Esophagus squamous epithelium (tissue), 5 donors: ENCODE data around the gene CYP26B1. TPM values are rescaled to one million over a fixed set of nuclear protein-coding genes. Genes with fewer than 3 reads are reported as not detected.

Experiments
- DNase-seq: peaks from one replicate; lab custom pipeline; 2025; lab: John Stamatoyannopoulos, UW
- H3K27ac ChIP-seq, 4 donors: fragments of 200-600 bp; sonication (generic); one replicate each; pipeline ENCODE4 v1.5.1; 2016 to 2019; ENCODE audit warnings: mild to moderate bottlenecking in 1 of 4
- H3K27me3 ChIP-seq, 4 donors: fragments of 200-600 bp; sonication (generic); 1 replicate in 3 of 4; 2 replicates in 1 of 4; pipeline versions ENCODE4 v1.5.1 to v1.6.0; 2017 to 2021; ENCODE audit warnings: antibody characterized with exemption in 1 of 4
- H3K36me3 ChIP-seq, 3 donors: fragments of 200-600 bp; sonication (generic); one replicate each; pipeline ENCODE4 v1.5.1; 2016 to 2019
- H3K4me1 ChIP-seq, 3 donors: fragments of 200-600 bp; sonication (generic); one replicate each; pipeline ENCODE4 v1.5.1; 2017 to 2019
- H3K4me3 ChIP-seq, 4 donors: fragments of 200-600 bp; sonication (generic); 1 replicate in 3 of 4; 2 replicates in 1 of 4; pipeline ENCODE4 v1.5.1; 2016 to 2019; ENCODE audit warnings: mild to moderate bottlenecking in 2 of 4, moderate library complexity in 1 of 4
- H3K9me3 ChIP-seq, 3 donors: fragments of 200-600 bp; sonication (generic); one replicate each; pipeline ENCODE4 v1.5.1; 2016 to 2019
- POLR2A ChIP-seq, 4 donors: fragments of 450-650 bp; IDR thresholded peaks; one replicate each; pipeline ENCODE4 v1.6.1; 2017; ENCODE audit warnings: antibody characterized with exemption in 4 of 4, mild to moderate bottlenecking in 4 of 4, moderate library complexity in 3 of 4
- WGBS, 2 donors: methylation state at CpG; one replicate each; pipeline ENCODE4 v1.1.5; 2018; 5-methylcytosine and 5-hydroxymethylcytosine counted together
- intact Hi-C: fragments of 100-400 bp; cut with DNase I; formaldehyde crosslinking; loops from one replicate; pipeline ENCODE4 v1.15.0; 2022
- total RNA-seq, 4 donors: library from RNA; depleted of rRNA; stranded (reverse); fragments of >200 nt; gene quantifications; one replicate each; pipeline ENCODE4 v1.1.0, GENCODE V29; 2016
- TF ChIP-seq, protein P1 (sequence below), 6 experiments: fragments of 450-650 bp in 4 of 6; fragments of 200-600 bp in 2 of 6; sonication (generic) in 2 of 6; IDR thresholded peaks; one replicate each; pipeline ENCODE4 v1.5.1; 2016 to 2019; ENCODE audit warnings: antibody characterized with exemption in 6 of 6, mild to moderate bottlenecking in 4 of 6, moderate library complexity in 4 of 6
- donor health status: DM: yes; HTN: yes; CAD: no.

Gene CYP26B1, protein sequence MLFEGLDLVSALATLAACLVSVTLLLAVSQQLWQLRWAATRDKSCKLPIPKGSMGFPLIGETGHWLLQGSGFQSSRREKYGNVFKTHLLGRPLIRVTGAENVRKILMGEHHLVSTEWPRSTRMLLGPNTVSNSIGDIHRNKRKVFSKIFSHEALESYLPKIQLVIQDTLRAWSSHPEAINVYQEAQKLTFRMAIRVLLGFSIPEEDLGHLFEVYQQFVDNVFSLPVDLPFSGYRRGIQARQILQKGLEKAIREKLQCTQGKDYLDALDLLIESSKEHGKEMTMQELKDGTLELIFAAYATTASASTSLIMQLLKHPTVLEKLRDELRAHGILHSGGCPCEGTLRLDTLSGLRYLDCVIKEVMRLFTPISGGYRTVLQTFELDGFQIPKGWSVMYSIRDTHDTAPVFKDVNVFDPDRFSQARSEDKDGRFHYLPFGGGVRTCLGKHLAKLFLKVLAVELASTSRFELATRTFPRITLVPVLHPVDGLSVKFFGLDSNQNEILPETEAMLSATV
- total RNA-seq, result 1 to 10 TPM in 3 of 4 donors, under 1 TPM in 1; 0.62 to 6.7 (median 1.3) TPM

DNA sequence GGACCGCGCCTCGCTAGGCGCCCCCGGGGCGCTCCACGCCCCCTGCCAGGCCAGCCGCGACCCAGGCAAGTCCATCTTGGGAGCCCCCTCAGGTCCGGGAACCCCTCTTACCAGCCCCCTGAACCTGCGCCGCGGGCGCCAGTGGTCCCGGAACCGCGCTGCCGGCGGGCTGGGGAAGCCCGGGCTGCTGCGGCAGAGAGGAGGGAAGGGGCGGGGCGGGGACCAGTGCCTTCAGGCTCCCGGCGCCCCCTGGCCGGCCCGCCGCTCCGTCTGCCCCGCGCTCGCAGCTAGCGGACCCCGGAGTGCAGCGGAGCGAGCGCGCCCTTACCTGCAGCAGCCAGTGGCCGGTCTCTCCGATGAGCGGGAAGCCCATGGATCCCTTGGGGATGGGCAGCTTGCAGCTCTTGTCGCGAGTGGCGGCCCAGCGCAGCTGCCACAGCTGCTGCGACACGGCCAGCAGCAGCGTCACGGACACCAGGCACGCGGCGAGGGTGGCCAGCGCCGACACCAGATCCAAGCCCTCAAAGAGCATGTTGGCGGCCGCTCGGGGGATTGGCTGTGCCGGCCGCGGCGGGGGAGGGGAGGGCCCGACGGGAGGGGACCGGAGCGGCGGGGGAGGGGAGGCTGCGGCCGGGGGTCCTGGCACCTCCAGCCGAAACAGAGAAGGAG, at the start of gene CYP26B1:
TSS of gene CYP26B1 (minus strand) at position 560 of the 669 bp plus-strand sequence. CDS start at position 532, 28 bp downstream.
- H3K36me3 ChIP-seq, result no peaks in the 10 kb centered on the region
- peak within 1 kb of the TSS; percentile 35 to 64 (median 45) for H3K4me3 ChIP-seq
- intact Hi-C loops, result loop anchor here (5.0 to 10.0 kb wide), 2 partner anchors 340 to 543 kb away; no protein-coding TSS in a partner anchor
- H3K9me3 ChIP-seq, result no peaks in the 10 kb centered on the region
- H3K4me1 ChIP-seq, result peaks cover 49 to 79% (median 69%) of the 10 kb centered on the region in 3 donors
- peaks cover 4 to 91% (median 19%) of the 10 kb centered on the region in 4 donors for H3K27me3 ChIP-seq
- no peak for TF ChIP-seq POLR2A (IDR thresholded peaks at IDR 0.05)
- TF ChIP-seq, protein P1, sequence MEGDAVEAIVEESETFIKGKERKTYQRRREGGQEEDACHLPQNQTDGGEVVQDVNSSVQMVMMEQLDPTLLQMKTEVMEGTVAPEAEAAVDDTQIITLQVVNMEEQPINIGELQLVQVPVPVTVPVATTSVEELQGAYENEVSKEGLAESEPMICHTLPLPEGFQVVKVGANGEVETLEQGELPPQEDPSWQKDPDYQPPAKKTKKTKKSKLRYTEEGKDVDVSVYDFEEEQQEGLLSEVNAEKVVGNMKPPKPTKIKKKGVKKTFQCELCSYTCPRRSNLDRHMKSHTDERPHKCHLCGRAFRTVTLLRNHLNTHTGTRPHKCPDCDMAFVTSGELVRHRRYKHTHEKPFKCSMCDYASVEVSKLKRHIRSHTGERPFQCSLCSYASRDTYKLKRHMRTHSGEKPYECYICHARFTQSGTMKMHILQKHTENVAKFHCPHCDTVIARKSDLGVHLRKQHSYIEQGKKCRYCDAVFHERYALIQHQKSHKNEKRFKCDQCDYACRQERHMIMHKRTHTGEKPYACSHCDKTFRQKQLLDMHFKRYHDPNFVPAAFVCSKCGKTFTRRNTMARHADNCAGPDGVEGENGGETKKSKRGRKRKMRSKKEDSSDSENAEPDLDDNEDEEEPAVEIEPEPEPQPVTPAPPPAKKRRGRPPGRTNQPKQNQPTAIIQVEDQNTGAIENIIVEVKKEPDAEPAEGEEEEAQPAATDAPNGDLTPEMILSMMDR (IDR thresholded peaks at IDR 0.05), result no peak
- 0% methylated on average over 3 to 9 of the region's 69 CpGs for WGBS, 2 donors
- no peak for DNase-seq
- peak within 1 kb of the TSS in 3 of 4 donors; percentile 22 to 76 (median 50) for H3K27ac ChIP-seq

DNA sequence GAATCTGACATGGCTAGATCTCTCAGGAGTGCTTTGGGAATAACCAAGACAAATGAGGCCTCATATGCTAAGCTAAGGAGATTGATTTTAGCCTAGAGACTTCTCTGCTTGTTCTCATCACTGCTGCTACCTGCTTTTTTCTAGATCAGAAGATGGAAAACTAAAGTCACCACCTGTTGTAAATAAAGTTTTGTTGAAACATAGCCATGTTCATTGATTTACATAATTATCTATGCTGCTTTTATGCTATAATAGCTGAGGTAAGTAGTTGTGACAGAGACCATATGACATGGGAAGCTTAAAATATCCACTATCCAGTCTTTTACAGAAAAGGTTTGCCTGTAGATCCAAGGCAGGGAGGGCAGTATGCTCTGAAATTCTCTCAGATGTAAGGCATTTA, 46.1 kb upstream of the CYP26B1 start:
- Histone ChIP-seq H3K27ac (no peak overlapping the region), H3K9me3 (no peaks in the 10 kb centered on the region), H3K4me1 (peaks cover 0 to 12% (median 0%) of the 10 kb centered on the region in 3 donors), H3K36me3 (no peaks in the 10 kb centered on the region), H3K27me3 (no peaks in the 10 kb centered on the region), H3K4me3 (no peak overlapping the region)
- TF ChIP-seq POLR2A (IDR thresholded peaks at IDR 0.05), result no peak
- TF ChIP-seq, protein P1 (IDR thresholded peaks at IDR 0.05), result no peak
- DNase-seq, result no peak
- intact Hi-C loops, result no loop called here

DNA sequence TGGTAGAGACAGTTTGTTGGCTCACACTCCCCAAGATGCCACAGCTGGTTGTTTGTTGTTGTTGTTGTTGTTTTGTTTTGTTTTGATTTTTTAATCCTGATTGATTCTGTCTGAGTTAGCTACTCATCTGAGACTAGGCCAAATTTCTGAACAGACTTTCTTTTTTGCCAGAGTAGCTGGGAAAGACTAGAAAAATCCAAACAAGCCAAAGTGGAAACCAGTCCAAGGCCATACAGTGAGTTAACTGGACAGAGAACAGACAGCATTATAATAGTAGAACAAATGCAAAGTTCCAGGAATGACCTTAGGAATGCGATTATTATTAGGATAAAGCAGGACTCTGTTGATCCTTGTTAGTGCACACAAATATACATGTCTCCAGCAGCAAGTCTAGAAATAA, 43.8 kb upstream of the CYP26B1 start:
- TF ChIP-seq, protein P1 (IDR thresholded peaks at IDR 0.05), result no peak
- TF ChIP-seq POLR2A (IDR thresholded peaks at IDR 0.05), result no peak
- WGBS, 2 donors, result 79 to 80% methylated on average over 1 of the region's 1 CpG
- no peak for DNase-seq
- intact Hi-C loops, result no loop called here
- Histone ChIP-seq H3K36me3 (peaks cover 0 to 14% (median 0%) of the 10 kb centered on the region in 3 donors), H3K27ac (no peak overlapping the region), H3K9me3 (peaks cover 0 to 8% (median 0%) of the 10 kb centered on the region in 3 donors), H3K4me1 (no peaks in the 10 kb centered on the region), H3K27me3 (no peaks in the 10 kb centered on the region), H3K4me3 (no peak overlapping the region)

DNA sequence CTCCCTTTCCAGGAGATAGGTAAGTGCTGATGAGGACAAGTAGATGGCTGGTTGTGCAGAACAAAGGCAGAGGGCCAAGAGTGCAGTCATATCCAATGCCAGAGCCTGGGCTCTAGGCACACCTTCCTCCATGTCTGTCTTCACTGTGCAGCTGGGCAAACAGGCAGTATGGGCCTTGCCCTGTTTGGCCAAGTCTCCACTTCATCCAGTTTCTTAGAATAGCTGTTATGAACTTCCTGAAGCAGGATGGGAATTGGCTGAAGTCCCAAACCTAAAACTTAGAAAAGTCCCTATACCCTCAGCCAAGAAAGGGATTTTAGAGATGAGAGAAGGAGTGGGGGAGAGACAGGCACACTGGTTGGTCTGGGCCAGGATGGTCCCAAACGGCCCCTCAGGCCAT, 37.5 kb upstream of the CYP26B1 start:
- Histone ChIP-seq H3K27me3 (no peaks in the 10 kb centered on the region), H3K36me3 (peaks cover 0 to 14% (median 0%) of the 10 kb centered on the region in 3 donors), H3K4me1 (peaks cover 6 to 39% (median 19%) of the 10 kb centered on the region in 3 donors), H3K27ac (no peak overlapping the region), H3K4me3 (no peak overlapping the region), H3K9me3 (peaks cover 0 to 8% (median 0%) of the 10 kb centered on the region in 3 donors)
- intact Hi-C loops, result no loop called here
- DNase-seq, result no peak
- 0 to 29% methylated on average over 1 of the region's 1 CpG for WGBS, 2 donors
- TF ChIP-seq, protein P1 (IDR thresholded peaks at IDR 0.05), result no peak
- no peak for TF ChIP-seq POLR2A (IDR thresholded peaks at IDR 0.05)
